HG02973 (cell line): Measurements from ENCODE around the gene IFT43.

ENCODE experiments used
- ATAC-seq: cut with Tn5 transposase; IDR thresholded peaks from one replicate; pipeline ENCODE4 v1.9.1; 2021; ENCODE audit warnings: moderate library complexity; ENCODE audit not compliant: unreplicated experiment

IFT43 gene

DNA sequence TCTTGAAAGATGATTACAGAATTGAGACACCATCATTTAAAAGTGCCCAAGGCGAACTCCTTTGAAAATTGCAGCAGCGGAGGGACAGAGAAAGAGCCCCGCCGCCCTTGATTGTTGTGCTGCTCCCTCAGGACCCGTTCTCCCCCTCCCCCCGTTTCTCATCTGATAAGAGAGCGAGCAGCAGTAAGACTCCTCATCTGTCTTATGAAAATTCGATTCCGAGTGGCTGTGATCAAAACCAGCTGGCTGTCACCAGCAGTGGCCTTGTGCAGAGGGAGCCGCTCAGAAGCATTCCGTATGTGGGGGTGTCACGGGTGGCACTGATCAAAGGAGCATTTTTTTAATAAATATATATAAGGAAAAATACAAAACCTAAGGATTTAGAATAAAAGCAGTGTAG, 88.2 kb downstream of the IFT43 start:
- no peak for ATAC-seq

DNA sequence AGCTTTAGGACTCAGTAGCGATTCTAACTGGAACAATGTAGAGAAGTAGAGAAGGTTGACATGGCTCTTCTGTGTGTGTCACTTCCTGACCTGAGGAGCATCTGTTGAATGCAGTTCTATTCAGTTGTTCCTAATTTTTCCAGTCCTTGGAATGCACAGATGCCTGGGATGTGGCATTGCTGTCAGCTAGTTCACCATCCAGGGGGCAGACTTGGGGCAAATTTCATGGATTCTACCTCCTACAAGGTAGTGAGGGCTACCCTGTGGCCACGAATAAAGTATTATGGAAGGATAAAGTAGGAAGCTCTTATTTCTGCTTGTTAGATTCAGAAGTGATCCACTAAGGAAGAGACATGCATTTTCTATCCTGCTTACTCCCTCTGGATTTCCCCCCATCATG, 91.8 kb downstream of the IFT43 start:
- no peak for ATAC-seq

DNA sequence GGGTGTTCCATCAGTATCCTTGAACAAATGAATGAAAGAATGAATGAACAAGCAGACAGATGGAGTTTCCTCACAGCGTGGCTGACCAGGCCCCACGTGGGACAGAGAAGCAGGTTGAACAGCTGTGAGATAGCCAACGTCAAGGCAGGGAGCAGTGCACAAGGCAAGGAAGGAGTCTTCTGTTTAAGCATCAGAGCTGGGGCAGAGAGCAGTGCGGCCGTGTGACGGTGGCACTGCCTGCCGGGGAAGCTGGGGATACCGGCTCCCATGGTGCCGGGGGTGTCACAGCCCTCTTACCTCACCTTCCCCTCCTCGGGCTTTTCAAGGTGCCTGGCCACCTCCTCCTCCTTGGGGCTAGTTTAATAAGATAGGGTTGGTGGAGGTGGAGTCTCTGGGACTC, 92.9 kb downstream of the IFT43 start:
- ATAC-seq, result no peak

DNA sequence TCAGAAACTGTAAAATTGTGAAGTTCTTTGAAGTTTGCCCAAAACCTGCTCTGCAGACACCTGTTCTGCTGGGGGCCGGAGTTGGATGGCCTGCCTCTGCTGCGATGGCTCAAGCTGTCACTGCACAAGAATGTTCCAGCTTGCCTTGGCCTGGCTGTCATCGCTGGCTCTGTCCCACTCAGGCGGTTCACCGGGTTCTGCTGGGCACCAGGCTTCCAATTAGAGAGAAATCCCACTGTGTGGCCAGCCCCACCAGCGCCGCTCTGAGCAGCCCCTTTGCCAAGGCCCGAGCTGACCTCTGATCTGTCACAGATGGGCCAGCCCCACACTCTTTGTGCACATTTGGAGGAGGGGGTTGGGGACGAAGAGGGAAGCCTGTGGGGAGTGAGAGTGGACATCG, 94.5 kb downstream of the IFT43 start:
- no peak for ATAC-seq

DNA sequence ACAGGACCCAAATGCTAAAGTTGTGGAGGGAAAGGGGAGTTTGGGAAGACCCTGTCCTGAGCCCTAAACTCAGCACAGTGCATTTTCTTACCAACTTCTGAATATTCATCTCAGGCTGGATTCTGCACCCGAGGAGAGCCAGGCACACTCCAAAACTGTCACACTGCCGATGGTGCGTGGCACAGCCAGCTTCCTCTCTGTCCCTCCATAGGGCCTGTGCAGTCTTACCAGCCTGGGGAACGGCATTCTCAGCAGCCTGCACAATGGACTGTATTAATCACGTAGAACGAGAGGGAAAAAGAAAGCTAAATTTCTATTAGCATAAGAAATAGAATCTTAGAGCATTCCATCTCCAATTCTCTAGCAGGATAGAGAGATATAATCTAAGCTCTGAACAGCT, 94.9 kb downstream of the IFT43 start:
- ATAC-seq, result no peak

DNA sequence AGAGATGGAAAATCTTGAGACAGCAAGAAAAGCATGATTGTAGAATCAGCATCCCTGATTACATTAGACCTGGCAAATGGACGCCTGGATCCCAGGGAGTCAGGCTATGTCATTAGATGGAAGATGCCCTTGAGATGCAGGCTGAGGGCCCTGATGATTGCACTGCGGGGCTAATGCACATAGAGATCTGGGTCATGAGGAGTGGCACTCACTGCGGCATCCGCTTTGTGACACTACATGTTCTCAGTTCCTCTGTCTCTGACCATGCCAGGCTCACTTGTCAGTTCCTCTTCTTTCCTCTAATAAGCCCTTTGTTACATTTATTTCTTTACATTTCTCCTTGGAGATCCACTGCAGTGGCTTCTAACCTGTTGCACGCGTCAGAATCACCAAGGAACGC, 96.1 kb downstream of the IFT43 start:
- ATAC-seq, result no peak

DNA sequence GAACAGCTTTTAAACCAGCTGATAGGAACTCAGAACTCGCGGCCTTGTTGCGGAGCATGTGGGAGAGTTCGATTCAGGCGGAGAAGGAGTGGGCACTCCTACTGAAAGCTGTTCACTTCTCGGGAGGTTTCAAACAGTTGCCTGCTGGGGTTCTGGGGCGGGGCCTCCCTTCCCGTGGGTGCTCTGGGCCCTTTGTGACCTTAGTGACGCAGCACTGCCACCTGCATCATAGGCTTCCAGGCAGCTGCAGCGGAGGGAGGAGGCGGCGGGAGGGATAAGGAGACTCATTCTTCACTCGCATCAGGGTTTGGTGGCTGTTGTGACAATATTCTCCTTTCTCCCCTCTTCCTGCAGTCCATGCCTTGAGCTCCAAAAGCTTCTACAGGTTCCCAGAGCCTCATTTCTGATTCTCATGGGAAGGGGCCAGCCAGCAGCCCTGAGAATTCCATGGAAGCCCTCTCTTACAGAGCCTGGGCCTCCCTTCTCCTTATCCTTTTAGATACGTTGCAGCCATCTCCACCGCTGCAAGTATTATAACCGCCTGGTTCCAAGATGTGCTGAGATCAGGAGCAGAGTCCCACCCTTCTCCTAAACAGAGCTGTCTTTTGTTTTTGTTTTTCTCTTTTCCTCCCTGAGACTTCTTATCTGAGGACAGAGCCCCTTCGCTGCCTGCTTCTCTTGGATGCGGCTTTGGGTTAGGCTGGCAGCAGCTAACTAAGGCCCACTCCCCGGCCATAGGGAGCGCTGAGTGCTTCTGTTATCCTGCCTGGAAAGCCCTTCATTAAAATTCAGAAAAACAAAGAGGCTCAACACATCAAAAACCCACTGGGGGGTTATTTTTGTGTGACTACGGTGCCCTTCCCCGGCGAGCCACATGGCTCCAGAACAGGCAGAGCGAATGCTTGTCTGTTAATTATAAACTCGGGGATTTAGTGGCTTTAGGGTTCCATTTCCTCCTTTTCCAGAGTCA, 98.5 kb downstream of the IFT43 start:
- no peak for ATAC-seq

DNA sequence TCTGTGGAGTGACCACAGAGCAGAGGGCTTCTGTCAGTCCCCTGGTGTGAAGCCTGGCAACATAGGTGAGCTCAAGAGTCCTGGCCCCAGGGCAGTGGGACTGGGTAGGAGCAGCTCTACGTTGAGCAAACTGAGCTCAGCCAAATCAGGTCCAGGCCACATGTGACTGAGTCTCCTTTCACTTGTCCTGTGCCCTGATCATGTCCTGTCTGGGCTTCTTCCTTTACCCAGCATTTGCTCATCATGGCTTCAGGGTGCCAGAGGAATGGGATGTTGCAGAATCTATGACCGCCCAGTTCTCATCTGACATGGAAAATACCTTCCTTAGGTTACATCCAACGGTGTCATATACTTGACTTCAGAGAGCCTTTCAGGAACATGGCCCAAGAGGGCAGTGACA, 99.8 kb downstream of the IFT43 start:
- no peak for ATAC-seq

DNA sequence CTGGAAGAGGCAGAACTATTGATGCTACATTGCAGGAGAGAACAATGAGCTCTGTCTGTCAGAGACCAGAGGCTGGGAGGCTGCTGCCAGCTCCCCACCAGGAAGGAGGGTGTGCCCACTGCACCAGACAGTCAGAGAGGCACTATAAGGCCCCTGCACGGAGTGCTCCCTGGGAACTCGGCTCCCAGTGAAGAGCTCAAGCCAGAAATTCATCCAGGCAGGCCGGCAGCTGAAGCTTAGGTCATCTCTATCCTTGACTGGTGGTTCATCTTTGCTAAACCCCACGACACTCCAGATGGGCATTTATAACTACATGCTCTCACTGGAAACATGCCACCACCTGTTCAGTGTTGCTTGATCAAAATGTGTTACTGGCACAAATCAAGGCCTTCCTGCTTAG, 101.1 kb downstream of the IFT43 start:
- no peak for ATAC-seq

DNA sequence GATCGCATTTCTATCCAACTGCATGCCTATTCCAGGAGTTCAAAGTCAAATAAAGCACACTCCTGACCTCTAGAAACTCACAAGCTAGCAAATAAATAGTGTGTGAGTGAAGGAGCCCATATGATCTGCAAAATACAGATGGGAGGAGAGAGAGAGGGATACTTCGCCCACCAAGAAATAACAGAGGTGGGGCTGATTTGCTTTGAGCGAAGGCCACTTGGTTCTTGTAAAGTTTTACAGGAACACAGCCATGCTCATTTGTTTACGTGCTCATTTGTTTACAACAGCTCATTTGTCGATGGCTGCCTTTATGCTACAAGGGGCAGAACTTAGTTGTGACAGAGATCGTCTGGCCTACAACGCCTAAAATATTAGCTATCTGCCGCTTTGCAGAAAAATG, 102.8 kb downstream of the IFT43 start:
- no peak for ATAC-seq

DNA sequence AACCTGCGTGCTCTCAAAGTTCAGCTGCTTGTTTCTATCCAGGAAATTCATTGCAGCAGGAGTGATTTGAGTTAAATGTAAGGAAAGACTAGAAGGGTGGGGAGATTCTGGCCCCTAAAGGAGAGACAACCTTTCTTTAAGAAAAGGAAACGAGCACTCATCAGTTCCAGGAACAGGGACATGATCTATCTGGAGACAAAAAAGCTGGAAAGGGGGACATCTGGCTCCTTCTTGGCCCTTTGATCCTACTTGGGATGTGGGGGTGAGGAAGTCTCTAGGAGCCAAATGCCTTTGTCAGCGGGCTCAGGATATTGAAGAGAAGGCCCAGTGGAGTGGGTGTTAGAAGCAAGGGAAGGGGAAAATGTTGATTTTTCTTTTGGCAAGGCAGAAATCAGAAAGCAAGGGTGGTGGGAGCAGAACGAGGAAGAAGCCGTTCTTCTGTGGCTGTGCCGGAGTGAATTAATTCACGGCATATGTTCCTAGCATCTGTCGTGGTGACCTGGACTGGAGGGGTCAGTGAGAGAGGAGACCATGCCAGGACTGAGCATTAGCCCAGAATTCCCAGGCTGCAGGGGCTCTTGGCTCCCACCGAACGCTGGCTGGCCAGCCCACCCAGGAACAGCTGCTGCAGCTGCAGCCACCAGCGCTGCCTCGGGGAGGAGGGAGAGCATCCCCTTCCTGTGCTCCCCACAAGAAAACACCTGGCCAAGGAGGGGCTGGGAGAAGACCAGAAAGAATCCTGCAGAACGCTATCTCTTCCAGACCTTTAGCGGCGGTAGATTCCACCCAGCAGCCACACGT, 103.4 kb downstream of the IFT43 start:
- no peak for ATAC-seq

DNA sequence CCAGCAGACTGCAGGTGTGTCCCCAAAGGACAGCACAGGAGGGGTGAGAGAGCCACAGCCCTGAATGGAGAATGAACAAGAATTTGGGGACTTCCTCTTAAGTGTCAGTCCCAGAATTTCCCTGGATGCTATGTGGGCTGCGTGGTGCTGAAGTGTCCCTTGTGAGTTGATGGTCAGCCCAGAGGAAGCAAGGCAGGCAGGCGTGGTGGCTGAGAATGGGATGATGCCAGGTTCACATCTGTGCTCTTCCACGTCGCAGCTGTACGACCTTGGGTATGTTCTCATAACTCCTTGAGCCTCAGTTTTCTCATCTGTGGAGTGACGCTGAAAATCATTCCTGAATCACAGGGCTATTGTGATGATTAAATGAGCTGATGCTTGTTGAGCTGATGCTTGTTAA, 104.0 kb downstream of the IFT43 start:
- ATAC-seq, result no peak

DNA sequence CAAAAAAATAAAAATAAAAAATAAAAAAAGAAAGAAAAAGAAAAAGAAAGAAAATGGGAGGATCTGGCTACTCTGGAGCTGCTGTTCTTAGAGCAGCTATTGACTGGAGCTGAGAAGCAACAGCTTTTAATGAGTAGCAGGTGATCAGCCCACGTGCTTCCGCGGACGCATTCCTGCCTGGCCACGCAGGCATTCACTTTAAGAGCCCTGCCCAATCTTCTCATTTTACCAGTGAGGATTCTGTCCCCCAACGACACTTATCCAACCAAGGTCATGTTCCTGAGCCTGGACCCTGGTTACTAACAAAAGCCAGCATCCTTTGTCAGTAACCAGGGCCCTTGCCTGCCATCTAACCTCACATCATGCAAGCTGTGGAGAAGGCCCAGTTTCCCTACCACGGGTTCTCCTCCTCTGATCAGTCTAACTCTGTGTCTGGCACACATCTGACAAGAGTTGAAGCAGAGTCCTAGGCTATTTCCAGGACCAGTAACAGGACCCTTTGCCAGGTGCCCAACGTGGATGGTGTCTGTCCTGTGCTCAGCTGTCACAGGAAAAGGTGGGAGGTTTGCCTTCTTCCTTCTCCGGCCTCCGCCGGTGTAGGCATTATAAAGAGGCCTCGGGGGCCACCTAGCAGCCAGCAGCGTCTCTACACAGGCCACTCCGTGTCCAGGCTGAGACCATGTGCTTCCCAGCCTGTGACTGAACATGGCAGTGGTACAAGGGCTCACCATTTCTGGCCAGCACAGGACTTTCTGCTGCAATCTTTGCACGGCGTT, 105.2 kb downstream of the IFT43 start:
- ATAC-seq, result no peak

DNA sequence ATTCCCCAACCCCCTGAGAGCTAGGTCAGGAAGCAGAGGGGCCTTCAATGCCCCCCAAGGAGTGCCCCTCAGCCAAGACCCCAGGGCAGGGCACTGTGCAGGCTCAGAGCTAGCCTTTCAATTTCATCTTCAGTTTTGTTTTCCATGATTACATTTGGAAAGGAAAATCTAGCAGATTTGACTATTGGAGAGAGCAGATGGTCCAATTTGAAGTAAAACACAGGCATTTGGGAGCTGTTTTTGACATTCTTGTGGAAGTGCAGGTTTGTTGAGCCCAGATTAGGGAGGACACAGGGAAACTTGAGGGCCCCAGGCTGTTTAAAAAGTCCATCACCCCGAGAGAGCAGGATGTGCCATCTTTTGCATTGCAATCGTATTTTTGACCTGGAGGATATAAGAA, 107.5 kb downstream of the IFT43 start:
- ATAC-seq, result no peak

DNA sequence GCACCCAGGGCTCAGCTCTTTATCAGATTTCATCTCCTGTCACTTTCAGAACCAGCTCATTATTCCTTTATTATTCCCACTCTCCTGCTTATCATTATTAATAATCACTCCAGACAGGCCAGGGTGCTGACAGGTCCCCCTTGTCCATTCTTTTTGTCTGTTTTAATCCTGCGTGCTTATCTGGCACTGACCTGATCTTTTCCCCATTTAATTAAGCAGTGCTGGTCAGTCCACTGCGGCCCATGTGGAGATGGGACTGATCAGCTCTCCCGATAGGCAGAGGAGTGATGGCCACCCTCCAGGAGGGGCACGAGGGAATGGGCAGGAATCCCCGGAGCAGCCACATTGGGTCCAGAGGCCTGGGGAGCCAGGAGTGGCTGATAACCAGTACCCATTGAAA, 110.7 kb downstream of the IFT43 start:
- no peak for ATAC-seq

DNA sequence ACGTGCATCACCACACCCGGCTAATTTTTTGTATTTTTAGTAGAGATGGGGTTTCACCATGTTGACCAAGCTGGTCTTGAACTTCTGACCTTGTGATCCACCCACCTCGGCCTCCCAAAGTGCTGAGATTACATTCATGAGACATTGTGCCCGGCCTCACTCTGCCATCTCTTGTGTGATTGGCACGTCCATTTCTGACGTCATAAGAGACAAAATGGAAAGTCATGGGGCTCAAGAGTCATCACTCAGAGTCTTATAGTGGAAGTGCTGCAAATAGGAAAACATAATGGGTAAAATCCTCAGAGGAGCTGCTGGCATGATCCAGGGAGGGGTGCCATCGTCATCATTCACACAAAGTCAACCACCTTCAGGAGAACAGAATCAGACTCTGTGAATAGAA, 112.0 kb downstream of the IFT43 start:
- no peak for ATAC-seq

DNA sequence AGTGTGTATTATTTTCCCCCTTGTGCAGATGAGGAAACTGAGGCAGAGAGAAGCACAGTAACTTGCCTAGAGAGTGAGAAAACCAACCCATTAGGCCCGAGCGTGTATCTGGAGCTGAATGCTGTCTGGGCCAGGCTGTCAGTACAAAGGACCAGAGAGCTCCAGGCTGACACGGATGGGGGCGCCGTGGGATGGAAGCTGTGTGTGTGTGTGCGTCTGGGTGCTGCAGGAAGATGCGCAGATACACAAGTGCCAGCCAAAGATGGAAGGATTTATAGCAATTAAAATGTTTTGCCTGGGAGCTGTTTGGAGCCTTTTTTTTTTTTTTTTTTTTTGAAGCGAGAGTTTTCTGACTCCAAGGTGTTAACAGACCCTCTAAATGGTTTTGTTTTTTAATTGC, 112.5 kb downstream of the IFT43 start:
- no peak for ATAC-seq

DNA sequence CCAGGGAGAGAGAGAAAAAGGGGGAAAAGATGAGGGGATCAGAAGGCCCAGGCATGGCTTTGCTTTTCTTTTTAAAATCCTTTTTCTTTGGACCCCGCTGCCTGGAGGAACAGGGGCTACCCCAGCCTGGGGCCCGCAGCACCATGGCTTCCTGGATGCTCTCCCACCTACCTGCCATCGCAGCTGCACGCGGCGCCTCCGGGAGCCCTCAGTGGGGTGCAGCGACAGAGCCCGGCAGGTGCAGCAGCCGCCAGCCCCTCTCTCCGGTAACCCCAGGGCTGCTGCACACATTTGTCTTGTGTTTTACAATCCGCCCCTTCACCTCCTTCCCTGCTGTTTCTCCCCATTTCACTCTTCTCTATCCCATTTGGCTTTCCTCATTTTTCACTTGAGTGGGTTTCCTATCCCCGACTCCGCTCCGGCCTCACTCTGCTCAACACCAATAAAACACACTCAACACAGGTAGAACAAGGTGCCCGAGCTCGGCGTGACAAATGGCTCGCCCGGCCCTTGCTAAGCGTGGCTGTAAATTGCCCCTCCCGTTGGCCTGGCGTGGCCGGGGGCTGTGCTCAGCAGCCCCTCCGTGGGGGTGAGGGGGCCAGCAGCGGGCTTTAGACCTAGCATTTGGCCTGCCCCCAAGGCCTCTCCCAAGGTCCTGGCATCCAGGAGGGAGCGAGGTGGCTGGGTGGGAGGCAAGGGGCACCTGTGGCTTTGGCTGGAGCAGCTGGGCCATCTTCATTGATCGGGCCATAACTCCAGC, 113.5 kb downstream of the IFT43 start:
- no peak for ATAC-seq

DNA sequence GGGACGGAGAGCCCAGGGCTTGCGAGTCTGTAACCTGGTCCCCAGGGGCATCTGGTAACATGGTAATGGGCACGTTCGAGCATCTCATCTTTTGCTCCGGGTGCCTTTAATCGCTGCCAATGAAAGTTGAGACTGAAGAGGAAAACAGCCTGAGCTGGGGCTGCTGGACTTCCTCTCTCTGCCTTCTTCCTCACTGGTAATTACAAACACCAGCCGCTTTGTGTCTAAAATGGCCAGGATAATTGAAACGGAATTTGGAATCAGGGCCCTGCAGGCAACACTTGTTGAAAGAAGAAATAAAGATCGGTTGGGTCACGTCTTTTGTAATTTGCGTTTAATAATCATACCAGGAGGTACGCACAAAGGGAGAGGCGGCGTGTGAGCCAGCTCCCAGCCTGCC, 114.7 kb downstream of the IFT43 start:
- no peak for ATAC-seq
